H9 (cell line): ENCODE results near the gene PCMT1. TPM values are rescaled to one million over a fixed set of nuclear protein-coding genes. Genes with fewer than 3 reads are reported as not detected.
A peak's percentile ranks its signal among the peaks of the same experiment; 100 is the strongest.

Experiments
- DNase-seq: peaks from one replicate; pipeline ENCODE4 v3.0.0-alpha.2; 2017
- H2AFZ ChIP-seq: one replicate; pipeline ENCODE4 v1.6.1; 2013; ENCODE audit warnings: mild to moderate bottlenecking, low read length, control low read depth, moderate library complexity
- H2AK5ac ChIP-seq: 2 replicates; pipeline ENCODE4 v1.6.1; 2013; ENCODE audit warnings: low read length, control low read depth, mixed read lengths; ENCODE audit not compliant: insufficient read length
- H2BK120ac ChIP-seq: one replicate; pipeline ENCODE4 v1.6.1; 2013; ENCODE audit warnings: low read depth, mild to moderate bottlenecking, low read length, control low read depth, inconsistent platforms; ENCODE audit not compliant: poor library complexity, severe bottlenecking
- H2BK12ac ChIP-seq: 2 replicates; pipeline ENCODE4 v1.6.1; 2013; ENCODE audit warnings: low read length, control low read depth, mixed read lengths, low read depth; ENCODE audit not compliant: insufficient read length
- H2BK15ac ChIP-seq: 2 replicates; pipeline ENCODE4 v1.6.1; 2013; ENCODE audit warnings: low read depth, low read length, control low read depth
- H2BK20ac ChIP-seq: one replicate; pipeline ENCODE4 v1.6.1; 2013; ENCODE audit warnings: low read depth, mild to moderate bottlenecking, low read length, control low read depth, inconsistent platforms; ENCODE audit not compliant: poor library complexity, severe bottlenecking
- H2BK5ac ChIP-seq: 2 replicates; pipeline ENCODE4 v1.6.1; 2013; ENCODE audit warnings: low read length, control low read depth, mixed read lengths; ENCODE audit not compliant: insufficient read length
- H3K14ac ChIP-seq: 2 replicates; pipeline ENCODE4 v1.6.1; 2013; ENCODE audit warnings: low read length, control low read depth; ENCODE audit not compliant: insufficient read depth
- H3K18ac ChIP-seq: 2 replicates; pipeline ENCODE4 v1.6.1; 2013; ENCODE audit warnings: low read depth, mild to moderate bottlenecking, mixed read lengths, low read length, control low read depth; ENCODE audit not compliant: insufficient read length
- H3K23ac ChIP-seq: 2 replicates; pipeline ENCODE4 v1.6.1; 2013; ENCODE audit warnings: low read length, control low read depth, mixed read lengths, low read depth; ENCODE audit not compliant: insufficient read length
- H3K23me2 ChIP-seq: 2 replicates; pipeline ENCODE4 v1.6.1; 2013; ENCODE audit warnings: low read depth, mild to moderate bottlenecking, mixed read lengths, low read length, control low read depth; ENCODE audit not compliant: insufficient read length, poor library complexity, severe bottlenecking
- H3K27ac ChIP-seq: 2 replicates; pipeline ENCODE4 v1.5.1; 2013; ENCODE audit warnings: low read length, control low read depth, mixed read lengths, low read depth; ENCODE audit not compliant: insufficient read length
- H3K27me3 ChIP-seq: 2 replicates; pipeline ENCODE4 v1.6.1; 2013; ENCODE audit warnings: low read length, control low read depth, inconsistent platforms; ENCODE audit not compliant: insufficient read depth
- H3K4ac ChIP-seq: 2 replicates; pipeline ENCODE4 v1.6.1; 2013; ENCODE audit warnings: low read depth, mild to moderate bottlenecking, control low read depth, inconsistent platforms, low read length, moderate library complexity
- H3K4me1 ChIP-seq: 2 replicates; pipeline ENCODE4 v1.6.1; 2013; ENCODE audit warnings: low read length, control low read depth, inconsistent platforms; ENCODE audit not compliant: insufficient read depth
- H3K4me2 ChIP-seq: 2 replicates; pipeline ENCODE4 v1.6.1; 2013; ENCODE audit warnings: low read length, control low read depth, mixed read lengths; ENCODE audit not compliant: insufficient read length, insufficient read depth
- H3K56ac ChIP-seq: 2 replicates; pipeline ENCODE4 v1.6.1; 2013; ENCODE audit warnings: low read depth, mild to moderate bottlenecking, mixed read lengths, low read length, control low read depth; ENCODE audit not compliant: insufficient read length
- H3K79me1 ChIP-seq: 2 replicates; pipeline ENCODE4 v1.6.1; 2013; ENCODE audit warnings: low read depth, mild to moderate bottlenecking, moderate library complexity, low read length, control low read depth, inconsistent platforms; ENCODE audit not compliant: insufficient read depth, poor library complexity, severe bottlenecking
- H3K79me2 ChIP-seq: 2 replicates; pipeline ENCODE4 v1.6.1; 2013; ENCODE audit warnings: low read length, control low read depth, inconsistent platforms; ENCODE audit not compliant: insufficient read depth
- H3K9ac ChIP-seq: 2 replicates; pipeline ENCODE4 v1.6.1; 2013; ENCODE audit warnings: low read length, control low read depth, mixed read lengths; ENCODE audit not compliant: insufficient read length; ENCODE audit errors: extremely low read depth
- H3K9me3 ChIP-seq: one replicate; pipeline ENCODE4 v1.6.1; 2013; ENCODE audit warnings: low read depth, low read length, inconsistent platforms; ENCODE audit not compliant: control insufficient read depth
- H3T11ph ChIP-seq: one replicate; pipeline ENCODE4 v1.6.1; 2013; ENCODE audit warnings: mild to moderate bottlenecking, low read length, control low read depth, inconsistent platforms
- H4K20me1 ChIP-seq: one replicate; pipeline ENCODE4 v1.6.1; 2013; ENCODE audit not compliant: control insufficient read depth, insufficient read length, insufficient read depth
- H4K5ac ChIP-seq: 2 replicates; pipeline ENCODE4 v1.6.1; 2013; ENCODE audit warnings: low read depth, mild to moderate bottlenecking, mixed read lengths, low read length, control low read depth; ENCODE audit not compliant: insufficient read length
- H4K8ac ChIP-seq: replicated peaks from 2 replicates; pipeline ENCODE4 v1.6.1; 2013; ENCODE audit warnings: low read length, control low read depth, mixed read lengths, low read depth; ENCODE audit not compliant: insufficient read length
- H4K91ac ChIP-seq: 2 replicates; pipeline ENCODE4 v1.6.1; 2013; ENCODE audit warnings: low read depth, mild to moderate bottlenecking, moderate library complexity, mixed read lengths, low read length, control low read depth; ENCODE audit not compliant: insufficient read length
- H3K27ac Mint-ChIP-seq, 3 experiments: 2 replicates in 2 of 3; 3 replicates in 1 of 3; pipeline ENCODE4 v1.8.0; 2020 to 2021; ENCODE audit warnings: mixed read lengths in 3 of 3, mild to moderate bottlenecking in 1 of 3, moderate library complexity in 1 of 3
- H3K27me3 Mint-ChIP-seq: 2 replicates; pipeline ENCODE4 v1.8.0; 2021; ENCODE audit warnings: low read depth, mild to moderate bottlenecking, moderate library complexity, mixed read lengths
- H3K36me3 Mint-ChIP-seq, 3 experiments: 2 replicates in 2 of 3; 3 replicates in 1 of 3; pipeline ENCODE4 v1.8.0; 2020 to 2021; ENCODE audit warnings: low read depth in 3 of 3, mixed read lengths in 3 of 3; ENCODE audit not compliant: insufficient read depth in 1 of 3
- H3K4me1 Mint-ChIP-seq, 2 experiments: 2 replicates each; pipeline ENCODE4 v1.8.0; 2020; ENCODE audit warnings: mixed read lengths in 2 of 2
- H3K4me3 Mint-ChIP-seq, 2 experiments: 2 replicates in 1 of 2; 3 replicates in 1 of 2; pipeline ENCODE4 v1.8.0; 2020 to 2021; ENCODE audit warnings: mild to moderate bottlenecking in 2 of 2, mixed read lengths in 2 of 2, moderate library complexity in 1 of 2
- H3K9me3 Mint-ChIP-seq, 2 experiments: 2 replicates in 1 of 2; 3 replicates in 1 of 2; pipeline ENCODE4 v1.8.0; 2020; ENCODE audit warnings: mild to moderate bottlenecking in 2 of 2, mixed read lengths in 2 of 2, moderate library complexity in 1 of 2
- WGBS: extraction: QIAGEN DNeasy Blood & Tissue Kit; methylation state at CpG from one replicate; pipeline ENCODE4 v1.1.7; 2013; ENCODE audit warnings: missing lambda C conversion rate, low lambda C conversion rate, mixed read lengths; ENCODE audit not compliant: insufficient read length; ENCODE audit errors: extremely low coverage; 5-methylcytosine and 5-hydroxymethylcytosine counted together
- total RNA-seq: library from RNA; stranded (reverse); gene quantifications from 2 replicates; pipeline ENCODE4 v1.2.1, GENCODE V29; 2021
- TF ChIP-seq, protein P1 (sequence below): fragments of 200-600 bp; sonication (generic); conservative IDR thresholded peaks from 3 replicates; pipeline ENCODE4 v1.8.0; 2021; ENCODE audit warnings: antibody characterized with exemption, mild to moderate bottlenecking

PCMT1 gene
- total RNA-seq, 1 experiment from 2014 or later = 98.3 TPM

DNA sequence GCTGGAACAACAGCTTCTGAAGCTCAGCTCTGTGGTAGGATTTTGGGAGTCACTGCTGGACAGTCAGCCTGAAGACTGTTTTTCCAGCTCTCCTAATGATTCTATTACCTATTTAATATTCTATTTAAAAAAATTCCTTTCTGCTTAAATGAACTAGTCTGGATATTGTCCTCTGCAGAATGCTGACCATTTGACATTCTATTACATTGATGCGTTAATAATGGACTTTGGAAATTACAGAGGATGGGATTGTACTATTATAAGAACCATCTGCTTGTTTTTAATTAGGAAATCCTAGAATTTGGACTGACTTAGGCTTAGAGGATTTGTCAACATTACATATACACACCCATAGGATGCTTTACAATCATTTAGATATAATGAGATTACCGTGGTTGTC lies 94.9 kb downstream of the PCMT1 start:
- H2BK12ac ChIP-seq = no peak overlapping the region
- H4K20me1 ChIP-seq = no peaks in the 10 kb centered on the region
- no peak overlapping the region for H4K91ac ChIP-seq
- no peak overlapping the region for H3K9ac ChIP-seq
- no peak overlapping the region for H2BK20ac ChIP-seq
- Mint-ChIP-seq H3K36me3 (peaks cover 0 to 4% (median 3%) of the 10 kb centered on the region in 3 experiments; a peak in 4 of 7 replicates), H3K4me3 (no peak overlapping the region), H3K27me3 (no peaks in the 10 kb centered on the region), H3K4me1 (peaks cover 0 to 4% of the 10 kb centered on the region in 2 experiments; a peak in 2 of 4 replicates), H3K9me3 (no peaks in the 10 kb centered on the region), H3K27ac (0 out of 7 replicates have a peak overlapping the region, but pooled peaks of 1 of the 3 experiments have one; percentile 67)
- no peak overlapping the region for H3K23ac ChIP-seq
- no peak overlapping the region for H3K4ac ChIP-seq
- no peak overlapping the region for H2BK5ac ChIP-seq
- no peak overlapping the region for H3K4me2 ChIP-seq
- H3K18ac ChIP-seq = no peak overlapping the region
- no peak overlapping the region for H2AFZ ChIP-seq
- WGBS = no CpG with 5 or more reads among the region's 2 CpGs
- H3K14ac ChIP-seq = no peak overlapping the region
- H3K79me1 ChIP-seq = no peaks in the 10 kb centered on the region
- no peaks in the 10 kb centered on the region for H3K23me2 ChIP-seq
- no peak overlapping the region for H4K5ac ChIP-seq
- H3K27ac ChIP-seq = no peak overlapping the region
- no peak overlapping the region for H2BK120ac ChIP-seq
- H4K8ac ChIP-seq = no peak overlapping the region
- no peak overlapping the region for H3K56ac ChIP-seq
- H3T11ph ChIP-seq = no peak overlapping the region
- H3K79me2 ChIP-seq = no peaks in the 10 kb centered on the region
- DNase-seq = no peak
- H3K4me1 ChIP-seq = no peaks in the 10 kb centered on the region
- no peaks in the 10 kb centered on the region for H3K9me3 ChIP-seq
- TF ChIP-seq, protein P1, sequence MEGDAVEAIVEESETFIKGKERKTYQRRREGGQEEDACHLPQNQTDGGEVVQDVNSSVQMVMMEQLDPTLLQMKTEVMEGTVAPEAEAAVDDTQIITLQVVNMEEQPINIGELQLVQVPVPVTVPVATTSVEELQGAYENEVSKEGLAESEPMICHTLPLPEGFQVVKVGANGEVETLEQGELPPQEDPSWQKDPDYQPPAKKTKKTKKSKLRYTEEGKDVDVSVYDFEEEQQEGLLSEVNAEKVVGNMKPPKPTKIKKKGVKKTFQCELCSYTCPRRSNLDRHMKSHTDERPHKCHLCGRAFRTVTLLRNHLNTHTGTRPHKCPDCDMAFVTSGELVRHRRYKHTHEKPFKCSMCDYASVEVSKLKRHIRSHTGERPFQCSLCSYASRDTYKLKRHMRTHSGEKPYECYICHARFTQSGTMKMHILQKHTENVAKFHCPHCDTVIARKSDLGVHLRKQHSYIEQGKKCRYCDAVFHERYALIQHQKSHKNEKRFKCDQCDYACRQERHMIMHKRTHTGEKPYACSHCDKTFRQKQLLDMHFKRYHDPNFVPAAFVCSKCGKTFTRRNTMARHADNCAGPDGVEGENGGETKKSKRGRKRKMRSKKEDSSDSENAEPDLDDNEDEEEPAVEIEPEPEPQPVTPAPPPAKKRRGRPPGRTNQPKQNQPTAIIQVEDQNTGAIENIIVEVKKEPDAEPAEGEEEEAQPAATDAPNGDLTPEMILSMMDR = no peak
- no peak overlapping the region for H2AK5ac ChIP-seq
- no peak overlapping the region for H2BK15ac ChIP-seq
- H3K27me3 ChIP-seq = no peaks in the 10 kb centered on the region
